ENCODE data around the gene DGLUCY.
"Not testable (repeated sequence)": the region's sequence is repeated elsewhere in the genome, so short reads cannot be mapped to it uniquely, and the experiment has no call there.

DGLUCY gene

DNA sequence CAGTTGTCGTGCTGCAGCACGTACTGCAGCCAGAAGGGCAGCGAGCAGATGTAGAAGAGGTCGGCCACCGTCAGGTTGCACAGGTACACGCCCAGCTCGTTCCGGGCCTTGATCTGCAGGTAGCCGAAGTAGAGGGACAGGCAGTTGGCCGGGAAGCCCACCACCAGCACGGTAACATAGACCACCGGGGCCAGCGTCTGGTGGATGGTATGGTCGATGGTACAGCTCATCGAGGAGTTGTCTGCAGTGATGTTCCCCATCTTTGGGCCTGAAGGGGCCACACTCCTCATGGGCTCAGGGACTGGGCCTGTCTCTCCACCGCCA lies 120.9 kb downstream of the DGLUCY start:
- 95 to 97% methylated on average over 15 to 16 of the region's 16 CpGs for WGBS, 2 experiments (ENCODE audit: insufficient coverage in 2 of 2)
- H3K9me3 ChIP-seq (ENCODE audit: control insufficient read depth, low read length), result peaks cover 4% of the 10 kb centered on the region
- no peaks in the 10 kb centered on the region for H3K4me1 ChIP-seq (ENCODE audit: control insufficient read depth, insufficient read depth, low read length, poor library complexity, severe bottlenecking)
- H3K27ac ChIP-seq (ENCODE audit: low read depth, low read length, severe bottlenecking), result no peak overlapping the region
- no peaks in the 10 kb centered on the region for H3K36me3 ChIP-seq (ENCODE audit: control insufficient read depth, insufficient read depth, low read length)
- no peak overlapping the region for H3K4me3 ChIP-seq (ENCODE audit: extremely low read depth, insufficient read depth, low read length, poor library complexity, severe bottlenecking)

- Histone ChIP-seq H3K4me1 (ENCODE audit: control insufficient read depth, insufficient read depth, low read length, poor library complexity, severe bottlenecking) (no peaks in the 10 kb centered on the region), H3K4me3 (ENCODE audit: extremely low read depth, insufficient read depth, low read length, poor library complexity, severe bottlenecking) (no peak overlapping the region)
- WGBS, 2 experiments (ENCODE audit: insufficient coverage in 2 of 2), result 98 to 100% methylated on average over 6 of the region's 7 CpGs
Measured at GRCh38 chr14:91235841-91236240, 122.0 kb downstream of the DGLUCY start.

GRCh38 chr14:91237219-91237618 lies 123.3 kb downstream of the DGLUCY start:
- H3K27ac ChIP-seq (ENCODE audit: low read depth, low read length, severe bottlenecking), result no peak overlapping the region
- H3K4me3 ChIP-seq (ENCODE audit: extremely low read depth, insufficient read depth, low read length, poor library complexity, severe bottlenecking), result no peak overlapping the region
- no peaks in the 10 kb centered on the region for H3K4me1 ChIP-seq (ENCODE audit: control insufficient read depth, insufficient read depth, low read length, poor library complexity, severe bottlenecking)
- peaks cover 7% of the 10 kb centered on the region for H3K9me3 ChIP-seq (ENCODE audit: control insufficient read depth, low read length)
- WGBS, 2 experiments (ENCODE audit: insufficient coverage in 2 of 2), result 93 to 94% methylated on average over 4 to 5 of the region's 7 CpGs
- no peaks in the 10 kb centered on the region for H3K36me3 ChIP-seq (ENCODE audit: control insufficient read depth, insufficient read depth, low read length)

More at GRCh38 chr14:91235841-91236240, 122.0 kb downstream of the DGLUCY start:
- H3K27ac ChIP-seq (ENCODE audit: low read depth, low read length, severe bottlenecking), result no peak overlapping the region
- H3K36me3 ChIP-seq (ENCODE audit: control insufficient read depth, insufficient read depth, low read length), result no peaks in the 10 kb centered on the region
- H3K9me3 ChIP-seq (ENCODE audit: control insufficient read depth, low read length), result peaks cover 11% of the 10 kb centered on the region

- no peak overlapping the region for H3K27ac ChIP-seq (ENCODE audit: low read depth, low read length, severe bottlenecking)
- H3K4me3 ChIP-seq (ENCODE audit: extremely low read depth, insufficient read depth, low read length, poor library complexity, severe bottlenecking), result no peak overlapping the region
- no peaks in the 10 kb centered on the region for H3K4me1 ChIP-seq (ENCODE audit: control insufficient read depth, insufficient read depth, low read length, poor library complexity, severe bottlenecking)
- WGBS, 2 experiments (ENCODE audit: insufficient coverage in 2 of 2), result 100% methylated on average over 1 of the region's 4 CpGs
- H3K36me3 ChIP-seq (ENCODE audit: control insufficient read depth, insufficient read depth, low read length), result no peaks in the 10 kb centered on the region
- H3K9me3 ChIP-seq (ENCODE audit: control insufficient read depth, low read length), result peaks cover 7% of the 10 kb centered on the region
Measured at GRCh38 chr14:91238085-91238484, 124.2 kb downstream of the DGLUCY start.

- 70 to 100% methylated on average over 2 to 3 of the region's 8 CpGs for WGBS, 2 experiments (ENCODE audit: insufficient coverage in 2 of 2)
- peaks cover 7% of the 10 kb centered on the region for H3K9me3 ChIP-seq (ENCODE audit: control insufficient read depth, low read length)
- no peaks in the 10 kb centered on the region for H3K36me3 ChIP-seq (ENCODE audit: control insufficient read depth, insufficient read depth, low read length)
- H3K27ac ChIP-seq (ENCODE audit: low read depth, low read length, severe bottlenecking), result no peak overlapping the region
- H3K4me1 ChIP-seq (ENCODE audit: control insufficient read depth, insufficient read depth, low read length, poor library complexity, severe bottlenecking), result peaks cover 4% of the 10 kb centered on the region
- H3K4me3 ChIP-seq (ENCODE audit: extremely low read depth, insufficient read depth, low read length, poor library complexity, severe bottlenecking), result no peak overlapping the region
Measured at GRCh38 chr14:91238661-91239060, 124.8 kb downstream of the DGLUCY start.

- H3K27ac ChIP-seq (ENCODE audit: low read depth, low read length, severe bottlenecking), result no peak overlapping the region
- H3K9me3 ChIP-seq (ENCODE audit: control insufficient read depth, low read length), result peaks cover 7% of the 10 kb centered on the region
- H3K4me3 ChIP-seq (ENCODE audit: extremely low read depth, insufficient read depth, low read length, poor library complexity, severe bottlenecking), result no peak overlapping the region
- H3K36me3 ChIP-seq (ENCODE audit: control insufficient read depth, insufficient read depth, low read length), result no peaks in the 10 kb centered on the region
- peaks cover 11% of the 10 kb centered on the region for H3K4me1 ChIP-seq (ENCODE audit: control insufficient read depth, insufficient read depth, low read length, poor library complexity, severe bottlenecking)
- 88 to 94% methylated on average over 7 of the region's 7 CpGs for WGBS, 2 experiments (ENCODE audit: insufficient coverage in 2 of 2)
Measured at GRCh38 chr14:91241863-91242262, 128.0 kb downstream of the DGLUCY start.

DNA sequence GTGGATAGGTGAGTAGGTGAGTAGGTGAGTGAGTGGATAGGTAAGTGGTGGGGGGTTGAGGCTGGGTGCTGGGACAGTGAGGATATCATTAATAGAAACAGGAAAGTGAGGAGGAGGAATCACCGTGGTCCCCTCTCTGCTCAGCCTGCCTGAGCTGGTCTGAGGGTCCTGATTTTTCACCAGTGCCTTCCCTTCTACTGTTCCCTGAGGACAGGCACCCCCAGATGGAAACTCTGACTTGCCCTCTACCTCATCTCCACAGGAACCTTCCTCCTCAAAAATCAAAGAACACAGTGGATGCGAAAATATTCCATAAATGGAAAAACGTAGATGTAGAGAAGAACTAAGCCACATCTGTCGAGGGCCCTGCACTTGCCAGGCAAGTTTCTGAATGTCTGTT lies 128.8 kb downstream of the DGLUCY start:
- H3K27ac ChIP-seq (ENCODE audit: low read depth, low read length, severe bottlenecking), result no peak overlapping the region

GRCh38 chr14:91243074-91243471 lies 129.2 kb downstream of the DGLUCY start:
- Histone ChIP-seq H3K4me1 (ENCODE audit: control insufficient read depth, insufficient read depth, low read length, poor library complexity, severe bottlenecking) (peaks cover 11% of the 10 kb centered on the region), H3K9me3 (ENCODE audit: control insufficient read depth, low read length) (peaks cover 7% of the 10 kb centered on the region), H3K27ac (ENCODE audit: low read depth, low read length, severe bottlenecking) (no peak overlapping the region), H3K36me3 (ENCODE audit: control insufficient read depth, insufficient read depth, low read length) (no peaks in the 10 kb centered on the region), H3K4me3 (ENCODE audit: extremely low read depth, insufficient read depth, low read length, poor library complexity, severe bottlenecking) (no peak overlapping the region)
- 95 to 100% methylated on average over 2 to 3 of the region's 6 CpGs for WGBS, 2 experiments (ENCODE audit: insufficient coverage in 2 of 2)

More for the DNA sequence above, 128.8 kb downstream of the DGLUCY start:
- 78 to 100% methylated on average over 1 to 2 of the region's 4 CpGs for WGBS, 2 experiments (ENCODE audit: insufficient coverage in 2 of 2)
- H3K4me3 ChIP-seq (ENCODE audit: extremely low read depth, insufficient read depth, low read length, poor library complexity, severe bottlenecking), result no peak overlapping the region
- no peaks in the 10 kb centered on the region for H3K36me3 ChIP-seq (ENCODE audit: control insufficient read depth, insufficient read depth, low read length)
- peaks cover 11% of the 10 kb centered on the region for H3K4me1 ChIP-seq (ENCODE audit: control insufficient read depth, insufficient read depth, low read length, poor library complexity, severe bottlenecking)
- H3K9me3 ChIP-seq (ENCODE audit: control insufficient read depth, low read length), result peaks cover 7% of the 10 kb centered on the region

DNA sequence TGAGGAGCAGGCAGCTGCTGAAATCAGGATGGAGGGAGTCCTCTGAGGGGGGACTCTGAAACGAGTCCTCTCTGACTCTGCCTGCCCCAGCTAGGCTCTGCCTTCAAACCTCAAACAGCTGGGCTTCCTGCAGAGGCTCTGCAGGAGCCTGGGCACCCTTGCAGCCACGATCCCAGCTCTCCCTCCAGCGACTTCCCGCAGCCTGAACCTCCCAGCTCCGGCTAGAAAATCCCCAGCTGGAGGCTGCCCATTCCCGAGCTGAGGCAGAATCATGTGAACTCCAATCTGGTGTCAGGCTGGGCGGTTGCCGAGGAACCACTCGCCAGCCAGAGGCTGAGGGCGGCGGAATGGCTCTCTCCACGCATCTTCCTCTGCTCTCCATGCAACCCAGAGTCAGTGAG lies 130.6 kb downstream of the DGLUCY start, which contains the start of gene GPR68:
Gene GPR68, minus strand, starts transcription at position 204 of the 401 bp plus-strand sequence. CDS start 9,654 bp downstream, outside the sequence.
- Histone ChIP-seq H3K4me3 (ENCODE audit: extremely low read depth, insufficient read depth, low read length, poor library complexity, severe bottlenecking) (no peak within 1 kb of the TSS), H3K9me3 (ENCODE audit: control insufficient read depth, low read length) (peaks cover 7% of the 10 kb centered on the region), H3K27ac (ENCODE audit: low read depth, low read length, severe bottlenecking) (no peak within 1 kb of the TSS), H3K4me1 (ENCODE audit: control insufficient read depth, insufficient read depth, low read length, poor library complexity, severe bottlenecking) (peaks cover 11% of the 10 kb centered on the region), H3K36me3 (ENCODE audit: control insufficient read depth, insufficient read depth, low read length) (no peaks in the 10 kb centered on the region)
- WGBS, 2 experiments (ENCODE audit: insufficient coverage in 2 of 2), result 30 to 61% methylated on average over 6 to 12 of the region's 12 CpGs

DNA sequence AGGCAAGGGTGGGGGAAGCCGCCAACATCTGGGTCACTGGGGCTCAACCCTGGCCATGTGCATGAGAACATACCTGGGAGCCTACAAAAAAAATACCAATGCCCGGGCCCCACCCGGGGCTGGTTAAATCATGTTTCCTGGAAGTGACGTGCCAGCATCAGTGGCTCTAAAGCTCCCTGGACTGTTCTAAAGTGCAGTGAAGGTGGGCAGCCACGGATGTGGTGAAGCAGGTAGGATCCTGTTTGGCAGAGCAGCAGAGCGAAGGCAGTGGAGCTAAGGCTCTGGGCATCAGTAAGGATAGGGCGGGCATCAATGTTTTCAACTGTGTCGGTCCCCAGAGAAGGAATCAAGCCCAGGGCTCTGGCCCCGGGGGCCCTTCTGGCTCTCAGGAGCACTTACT lies 131.2 kb downstream of the DGLUCY start:
- Histone ChIP-seq H3K9me3 (ENCODE audit: control insufficient read depth, low read length) (peaks cover 7% of the 10 kb centered on the region), H3K36me3 (ENCODE audit: control insufficient read depth, insufficient read depth, low read length) (no peaks in the 10 kb centered on the region), H3K4me1 (ENCODE audit: control insufficient read depth, insufficient read depth, low read length, poor library complexity, severe bottlenecking) (peaks cover 14% of the 10 kb centered on the region), H3K4me3 (ENCODE audit: extremely low read depth, insufficient read depth, low read length, poor library complexity, severe bottlenecking) (no peak overlapping the region), H3K27ac (ENCODE audit: low read depth, low read length, severe bottlenecking) (no peak overlapping the region)
- WGBS, 2 experiments (ENCODE audit: insufficient coverage in 2 of 2), result 89 to 99% methylated on average over 8 to 9 of the region's 9 CpGs

DNA sequence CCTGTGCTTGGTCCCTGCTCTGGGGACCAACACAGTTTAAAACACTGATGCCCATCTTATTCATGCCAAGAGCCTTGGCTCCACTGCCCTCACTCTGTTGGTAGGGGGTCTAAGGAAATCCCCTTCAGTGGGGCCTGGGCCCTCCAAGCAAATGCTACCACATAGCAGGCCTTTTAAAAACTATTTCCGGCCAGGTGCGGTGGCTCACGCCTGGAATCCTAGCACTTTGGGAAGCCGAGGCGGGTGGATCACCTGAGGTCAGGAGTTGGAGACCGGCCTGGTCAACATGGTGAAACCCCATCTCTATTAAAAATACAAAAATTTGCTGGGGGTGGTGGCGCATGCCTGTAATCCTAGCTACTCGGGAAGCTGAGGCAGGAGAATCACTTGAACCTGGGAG lies 131.7 kb downstream of the DGLUCY start:
- WGBS, 2 experiments (ENCODE audit: insufficient coverage in 2 of 2), result 91 to 96% methylated on average over 5 to 7 of the region's 8 CpGs
- H3K36me3 ChIP-seq (ENCODE audit: control insufficient read depth, insufficient read depth, low read length); H3K4me3 ChIP-seq (ENCODE audit: extremely low read depth, insufficient read depth, low read length, poor library complexity, severe bottlenecking); H3K27ac ChIP-seq (ENCODE audit: low read depth, low read length, severe bottlenecking); H3K9me3 ChIP-seq (ENCODE audit: control insufficient read depth, low read length): not testable (repeated sequence)
- peaks cover 14% of the 10 kb centered on the region for H3K4me1 ChIP-seq (ENCODE audit: control insufficient read depth, insufficient read depth, low read length, poor library complexity, severe bottlenecking)

Measured in mesodermal cell (in vitro differentiated cells).